Neuronal stem cell (in vitro differentiated cells): ENCODE results near the gene ST3GAL4.

ENCODE experiments used
- DNase-seq: peaks from one replicate; pipeline ENCODE4 v3.0.0-alpha.2; 2013; ENCODE audit warnings: low spot score
- H2AFZ ChIP-seq: one replicate; pipeline ENCODE4 v1.6.1; 2013; ENCODE audit warnings: mild to moderate bottlenecking, low read length, inconsistent platforms
- H2AK5ac ChIP-seq: 2 replicates; pipeline ENCODE4 v1.6.1; 2013; ENCODE audit warnings: low read depth, mild to moderate bottlenecking, inconsistent platforms, low read length, moderate library complexity, mixed read lengths
- H2BK120ac ChIP-seq: 2 replicates; pipeline ENCODE4 v1.6.1; 2013; ENCODE audit warnings: low read depth, mild to moderate bottlenecking, inconsistent platforms, low read length, moderate library complexity, mixed read lengths
- H2BK12ac ChIP-seq: one replicate; pipeline ENCODE4 v1.6.1; 2013; ENCODE audit warnings: low read length, inconsistent platforms
- H2BK15ac ChIP-seq: 2 replicates; pipeline ENCODE4 v1.6.1; 2013; ENCODE audit warnings: mild to moderate bottlenecking, low read length, inconsistent platforms, mixed read lengths
- H2BK5ac ChIP-seq: one replicate; pipeline ENCODE4 v1.6.1; 2013; ENCODE audit warnings: inconsistent platforms, mild to moderate bottlenecking, low read length, moderate library complexity
- H3K14ac ChIP-seq: one replicate; pipeline ENCODE4 v1.6.1; 2013; ENCODE audit warnings: low read length, inconsistent platforms
- H3K18ac ChIP-seq: 2 replicates; pipeline ENCODE4 v1.6.1; 2013; ENCODE audit warnings: low read length, inconsistent platforms
- H3K23ac ChIP-seq: 2 replicates; pipeline ENCODE4 v1.6.1; 2013; ENCODE audit warnings: low read depth, mild to moderate bottlenecking, mixed read lengths, low read length, inconsistent platforms; ENCODE audit not compliant: poor library complexity
- H3K27ac ChIP-seq: replicated peaks from 3 replicates; pipeline ENCODE4 v1.5.1; 2013; ENCODE audit warnings: low read length, inconsistent platforms
- H3K27me3 ChIP-seq, 3 experiments: 2 replicates each; pipeline ENCODE4 v1.6.1; 2013; ENCODE audit warnings: low read length in 3 of 3, mild to moderate bottlenecking in 2 of 3, inconsistent platforms in 1 of 3, low read depth in 1 of 3, mixed read lengths in 1 of 3, moderate library complexity in 1 of 3; ENCODE audit not compliant: control insufficient read depth in 3 of 3, insufficient read depth in 3 of 3
- H3K36me3 ChIP-seq, 2 donors: replicated peaks in 1 of 2; 2 replicates each; pipeline ENCODE4 v1.6.1; 2013; ENCODE audit warnings: low read length in 2 of 2; ENCODE audit not compliant: control insufficient read depth in 2 of 2, insufficient read depth in 2 of 2
- H3K4ac ChIP-seq: 2 replicates; pipeline ENCODE4 v1.6.1; 2013; ENCODE audit warnings: inconsistent platforms, mild to moderate bottlenecking, low read length, moderate library complexity
- H3K4me1 ChIP-seq, 2 donors: 1 replicate in 1 of 2; 2 replicates in 1 of 2; pipeline ENCODE4 v1.6.1; 2013; ENCODE audit warnings: low read length in 2 of 2, low read depth in 1 of 2; ENCODE audit not compliant: control insufficient read depth in 2 of 2, insufficient read depth in 1 of 2
- H3K4me2 ChIP-seq: one replicate; pipeline ENCODE4 v1.6.1; 2013; ENCODE audit warnings: mild to moderate bottlenecking, low read length, inconsistent platforms; ENCODE audit not compliant: insufficient read depth, poor library complexity, severe bottlenecking
- H3K4me3 ChIP-seq, 2 donors: 2 replicates each; pipeline ENCODE4 v1.5.1; 2013; ENCODE audit warnings: low read length in 2 of 2, mild to moderate bottlenecking in 2 of 2, inconsistent platforms in 1 of 2, moderate library complexity in 1 of 2
- H3K79me1 ChIP-seq: one replicate; pipeline ENCODE4 v1.6.1; 2013; ENCODE audit warnings: low read depth, mild to moderate bottlenecking, inconsistent platforms, low read length, moderate library complexity
- H3K9ac ChIP-seq: one replicate; pipeline ENCODE4 v1.6.1; 2013; ENCODE audit warnings: mild to moderate bottlenecking, low read depth, low read length, inconsistent platforms; ENCODE audit not compliant: poor library complexity
- H3K9me3 ChIP-seq, 2 donors: replicated peaks in 1 of 2; 2 replicates each; pipeline versions ENCODE3 to v1.6.1; 2013; ENCODE audit warnings: low read length in 2 of 2, mild to moderate bottlenecking in 2 of 2, inconsistent platforms in 1 of 2, low read depth in 1 of 2, mixed read lengths in 1 of 2, moderate library complexity in 1 of 2; ENCODE audit not compliant: control insufficient read depth in 2 of 2, insufficient read depth in 1 of 2
- H4K8ac ChIP-seq: one replicate; pipeline ENCODE4 v1.6.1; 2013; ENCODE audit warnings: low read depth, mild to moderate bottlenecking, inconsistent platforms, low read length, moderate library complexity
- H4K91ac ChIP-seq: one replicate; pipeline ENCODE4 v1.6.1; 2013; ENCODE audit warnings: low read length, low read depth, mild to moderate bottlenecking, inconsistent platforms; ENCODE audit not compliant: poor library complexity
- WGBS, 2 donors: extraction: QIAGEN DNeasy Blood & Tissue Kit; methylation state at CpG; one replicate each; pipeline ENCODE4 v1.1.7; 2013; ENCODE audit warnings: missing lambda C conversion rate in 2 of 2, mixed read lengths in 1 of 2; ENCODE audit not compliant: insufficient read length in 2 of 2, insufficient replicate concordance in 1 of 2; ENCODE audit errors: extremely low coverage in 2 of 2; 5-methylcytosine and 5-hydroxymethylcytosine counted together

The ST3GAL4 gene

GRCh38 chr11:126407682-126408288 lies 52.3 kb downstream of the ST3GAL4 start:
- Histone ChIP-seq H3K4ac (no peak overlapping the region), H3K4me2 (no peak overlapping the region), H3K9ac (peak overlapping the region; percentile 25), H3K27me3 (no peaks in the 10 kb centered on the region), H3K79me1 (peaks cover 3% of the 10 kb centered on the region), H2BK12ac (no peak overlapping the region), H2BK15ac (no peak overlapping the region), H2BK5ac (no peak overlapping the region), H4K91ac (no peak overlapping the region), H2AFZ (no peak overlapping the region), H3K36me3 (peaks cover 19 to 32% of the 10 kb centered on the region in 2 donors), H3K4me1 (peaks cover 3 to 14% of the 10 kb centered on the region in 2 donors), H3K4me3 (no peak overlapping the region), H3K27ac (no peak overlapping the region), H3K18ac (no peak overlapping the region), H2AK5ac (no peak overlapping the region), H3K9me3 (no peaks in the 10 kb centered on the region), H2BK120ac (no peak overlapping the region), H3K23ac (no peak overlapping the region), H4K8ac (no peak overlapping the region), H3K14ac (no peak overlapping the region)
- no CpG with 5 or more reads among the region's 15 CpGs for WGBS, 2 donors
- no peak for DNase-seq

GRCh38 chr11:126408496-126408895 lies 53.0 kb downstream of the ST3GAL4 start:
- Histone ChIP-seq H2AFZ (no peak overlapping the region), H3K9ac (no peak overlapping the region), H3K27ac (no peak overlapping the region), H3K4ac (no peak overlapping the region), H3K79me1 (peaks cover 3% of the 10 kb centered on the region), H2BK5ac (no peak overlapping the region), H4K91ac (no peak overlapping the region), H3K18ac (no peak overlapping the region), H4K8ac (no peak overlapping the region), H2AK5ac (no peak overlapping the region), H3K4me1 (peaks cover 2 to 7% of the 10 kb centered on the region in 2 donors), H2BK12ac (no peak overlapping the region), H3K4me2 (no peak overlapping the region), H3K4me3 (no peak overlapping the region), H3K14ac (no peak overlapping the region), H3K27me3 (no peaks in the 10 kb centered on the region), H3K23ac (no peak overlapping the region), H2BK15ac (no peak overlapping the region), H2BK120ac (no peak overlapping the region), H3K9me3 (no peaks in the 10 kb centered on the region), H3K36me3 (peaks cover 20 to 39% of the 10 kb centered on the region in 2 donors)
- DNase-seq: no peak
- no CpG with 5 or more reads among the region's 12 CpGs for WGBS, 2 donors

- Histone ChIP-seq H3K4ac (no peak overlapping the region), H2AK5ac (no peak overlapping the region), H3K4me1 (peaks cover 0 to 4% of the 10 kb centered on the region in 2 donors), H3K27me3 (no peaks in the 10 kb centered on the region), H3K14ac (no peak overlapping the region), H2BK5ac (no peak overlapping the region), H3K27ac (no peak overlapping the region), H3K79me1 (peaks cover 3% of the 10 kb centered on the region), H2AFZ (no peak overlapping the region), H4K91ac (no peak overlapping the region), H3K9ac (no peak overlapping the region), H3K4me2 (no peak overlapping the region), H3K18ac (no peak overlapping the region), H4K8ac (no peak overlapping the region), H2BK120ac (no peak overlapping the region), H2BK12ac (no peak overlapping the region), H3K36me3 (peaks cover 20 to 42% of the 10 kb centered on the region in 2 donors), H2BK15ac (no peak overlapping the region), H3K4me3 (no peak overlapping the region), H3K9me3 (no peaks in the 10 kb centered on the region), H3K23ac (no peak overlapping the region)
- WGBS, 2 donors: no CpG with 5 or more reads among the region's 12 CpGs
- no peak for DNase-seq
Observed at GRCh38 chr11:126408901-126409619, 53.6 kb downstream of the ST3GAL4 start.

- no peak overlapping the region for H2AFZ ChIP-seq
- no peak for DNase-seq
- H3K79me1 ChIP-seq: peaks cover 3% of the 10 kb centered on the region
- no peak overlapping the region for H3K27ac ChIP-seq
- no peak overlapping the region for H4K91ac ChIP-seq
- H4K8ac ChIP-seq: no peak overlapping the region
- H3K4me2 ChIP-seq: no peak overlapping the region
- WGBS, 2 donors: no CpG with 5 or more reads among the region's 3 CpGs
- no peak overlapping the region for H2BK15ac ChIP-seq
- no peak overlapping the region for H3K4me3 ChIP-seq
- H2BK120ac ChIP-seq: no peak overlapping the region
- no peaks in the 10 kb centered on the region for H3K27me3 ChIP-seq
- H2BK5ac ChIP-seq: no peak overlapping the region
- no peak overlapping the region for H3K9ac ChIP-seq
- H3K4ac ChIP-seq: no peak overlapping the region
- no peak overlapping the region for H3K23ac ChIP-seq
- H3K18ac ChIP-seq: no peak overlapping the region
- no peaks in the 10 kb centered on the region for H3K9me3 ChIP-seq
- H3K14ac ChIP-seq: no peak overlapping the region
- H2AK5ac ChIP-seq: no peak overlapping the region
- no peaks in the 10 kb centered on the region for H3K4me1 ChIP-seq
- peaks cover 20 to 42% of the 10 kb centered on the region in 2 donors for H3K36me3 ChIP-seq
- no peak overlapping the region for H2BK12ac ChIP-seq
Observed at GRCh38 chr11:126409620-126409985, 54.1 kb downstream of the ST3GAL4 start.
